Right lobe of liver (tissue), 6 donors: ENCODE results near the gene FOXN4. TPM values are rescaled to one million over a fixed set of nuclear protein-coding genes. Genes with fewer than 3 reads are reported as not detected.

ENCODE experiments used
- ATAC-seq, 4 donors: fragments of 200-7000 bp; cut with Tn5 transposase; one replicate each; pipeline ENCODE4 v1.9.1; 2020; ENCODE audit warnings: mild to moderate bottlenecking in 4 of 4, moderate library complexity in 4 of 4
- DNase-seq, 3 donors: peaks; one replicate each; pipeline ENCODE4 v3.0.0-alpha.2; 2020
- H3K27ac ChIP-seq, 3 donors: fragments of 200-600 bp; one replicate each; pipeline ENCODE4 v1.8.0; 2022
- H3K27me3 ChIP-seq, 2 donors: fragments of 200-600 bp; one replicate each; pipeline ENCODE4 v1.8.0; 2022
- H3K36me3 ChIP-seq, 4 donors: fragments of 200-600 bp; sonication (generic) in 1 of 4; one replicate each; pipeline versions ENCODE4 v1.5.1 to v1.8.0; 2017 to 2022; ENCODE audit warnings: control low read depth in 1 of 4
- H3K4me1 ChIP-seq, 4 donors: fragments of 200-600 bp; sonication (generic) in 1 of 4; one replicate each; pipeline versions ENCODE4 v1.5.1 to v1.8.0; 2017 to 2022; ENCODE audit warnings: control low read depth in 1 of 4
- H3K4me3 ChIP-seq, 3 donors: fragments of 200-600 bp; one replicate each; pipeline ENCODE4 v1.8.0; 2022
- H3K9me3 ChIP-seq, 4 donors: fragments of 200-600 bp; sonication (generic) in 1 of 4; one replicate each; pipeline versions ENCODE4 v1.5.1 to v1.8.0; 2017 to 2022; ENCODE audit warnings: control low read depth in 1 of 4
- CTCF ChIP-seq, 4 donors: fragments of 200-600 bp in 3 of 4; fragments of 450-650 bp in 1 of 4; IDR thresholded peaks; one replicate each; pipeline versions ENCODE4 v1.5.1 to v1.8.0; 2016 to 2022; ENCODE audit warnings: antibody characterized with exemption in 4 of 4, mild to moderate bottlenecking in 2 of 4
- POLR2A ChIP-seq: fragments of 450-650 bp; IDR thresholded peaks from one replicate; pipeline ENCODE4 v1.6.1; 2017; ENCODE audit warnings: antibody characterized with exemption, mild to moderate bottlenecking
- WGBS: methylation state at CpG from one replicate; pipeline ENCODE4 v1.1.6; 2018; ENCODE audit warnings: low coverage, low lambda C conversion rate; ENCODE audit not compliant: insufficient coverage; ENCODE audit errors: missing lambda C conversion rate; 5-methylcytosine and 5-hydroxymethylcytosine counted together
- intact Hi-C, 2 donors: fragments of 100-400 bp; cut with DNase I; formaldehyde crosslinking; loops; one replicate each; pipeline versions ENCODE4 v1.11.2 to v1.14.1; 2022
- total RNA-seq, 6 experiments: library from RNA; depleted of rRNA in 2 of 6; stranded (reverse); fragments of >200 nt in 2 of 6; fragmentation: NEBNext Ultra II Directional in 3 of 6; extraction: Animal tissue kit (Norgen Biotek cat#: 25700) in 3 of 6; gene quantifications; one replicate each; pipeline versions ENCODE4 v1.1.0 to v1.2.4, GENCODE V29; 2016 to 2023
- donor health status: DM: no; HTN: yes; CAD: no.
- donor health status: DM: no; HTN: no; CAD: no.
- donor health status: DM: no; HTN: no; CAD: no.
- donor health status: DM: no; HTN: yes; CAD: no.
- donor health status: DM: no; HTN: yes; CAD: no.

FOXN4 gene
- total RNA-seq, 6 experiments from 2014 or later, result 0.06 to 0.86 (median 0.15) TPM; not detected in 2

- no peak overlapping the region for H3K4me3 ChIP-seq
- TF ChIP-seq CTCF (IDR thresholded peaks at IDR 0.05), result no peak
- no peak for TF ChIP-seq POLR2A
- WGBS, result 0% methylated on average over 1 of the region's 1 CpG
- ATAC-seq (no peak), DNase-seq (no peak)
- intact Hi-C loops, result no loop called here
- H3K9me3 ChIP-seq, result no peaks in the 10 kb centered on the region
- H3K27ac ChIP-seq, result no peak overlapping the region
- no peaks in the 10 kb centered on the region for H3K27me3 ChIP-seq
- H3K36me3 ChIP-seq, result peaks cover 0 to 28% (median 16%) of the 10 kb centered on the region in 4 donors
- no peaks in the 10 kb centered on the region for H3K4me1 ChIP-seq
Measured at GRCh38 chr12:109270494-109270893, 38.6 kb downstream of the FOXN4 start.

- Histone ChIP-seq H3K4me1 (no peaks in the 10 kb centered on the region), H3K27me3 (no peaks in the 10 kb centered on the region), H3K36me3 (peaks cover 0 to 39% (median 25%) of the 10 kb centered on the region in 4 donors), H3K9me3 (no peaks in the 10 kb centered on the region), H3K27ac (no peak overlapping the region), H3K4me3 (no peak overlapping the region)
- ATAC-seq (peak in 3 of 4 donors; percentile 18 to 55 (median 35)), DNase-seq (no peak)
- no peak for TF ChIP-seq POLR2A
- no peak for TF ChIP-seq CTCF (IDR thresholded peaks at IDR 0.05)
- intact Hi-C loops, result loop anchor here in 1 of 2 donors (5.0 kb wide), 1 partner anchor 118 kb away; no protein-coding TSS in a partner anchor
- 50% methylated on average over 3 of the region's 3 CpGs for WGBS
Measured at GRCh38 chr12:109269428-109269827, 39.7 kb downstream of the FOXN4 start.

- TF ChIP-seq CTCF (IDR thresholded peaks at IDR 0.05), result no peak
- no peak for TF ChIP-seq POLR2A
- H3K9me3 ChIP-seq, result no peaks in the 10 kb centered on the region
Measured at GRCh38 chr12:109268896-109269295, 40.2 kb downstream of the FOXN4 start.

GRCh38 chr12:109267361-109267760 lies 41.7 kb downstream of the FOXN4 start:
- ATAC-seq, result no peak
- Histone ChIP-seq H3K27ac (no peak overlapping the region), H3K27me3 (no peaks in the 10 kb centered on the region), H3K36me3 (peaks cover 0 to 55% (median 31%) of the 10 kb centered on the region in 4 donors), H3K9me3 (no peaks in the 10 kb centered on the region), H3K4me3 (no peak overlapping the region), H3K4me1 (no peaks in the 10 kb centered on the region)
- WGBS, result 95% methylated on average over 5 of the region's 14 CpGs
- no peak for DNase-seq
- intact Hi-C loops, result loop anchor here in 1 of 2 donors (5.0 kb wide), 1 partner anchor 120 kb away; no protein-coding TSS in a partner anchor
- TF ChIP-seq POLR2A (no peak), CTCF (IDR thresholded peaks at IDR 0.05) (no peak)

More at GRCh38 chr12:109268896-109269295, 40.2 kb downstream of the FOXN4 start:
- no peaks in the 10 kb centered on the region for H3K27me3 ChIP-seq
- H3K4me3 ChIP-seq, result no peak overlapping the region
- 80% methylated on average over 2 of the region's 4 CpGs for WGBS
- no peak overlapping the region for H3K27ac ChIP-seq
- ATAC-seq, result no peak
- intact Hi-C loops, result loop anchor here in 1 of 2 donors (5.0 kb wide), 1 partner anchor 118 kb away; no protein-coding TSS in a partner anchor
- peaks cover 0 to 41% (median 28%) of the 10 kb centered on the region in 4 donors for H3K36me3 ChIP-seq
- no peak for DNase-seq
- H3K4me1 ChIP-seq, result no peaks in the 10 kb centered on the region
